ENCODE data around the gene MAP3K14. TPM values are rescaled to one million over a fixed set of nuclear protein-coding genes. Genes with fewer than 3 reads are reported as not detected.

Gene MAP3K14
- polyA plus RNA-seq, 1 experiment: 4.9 TPM

DNA sequence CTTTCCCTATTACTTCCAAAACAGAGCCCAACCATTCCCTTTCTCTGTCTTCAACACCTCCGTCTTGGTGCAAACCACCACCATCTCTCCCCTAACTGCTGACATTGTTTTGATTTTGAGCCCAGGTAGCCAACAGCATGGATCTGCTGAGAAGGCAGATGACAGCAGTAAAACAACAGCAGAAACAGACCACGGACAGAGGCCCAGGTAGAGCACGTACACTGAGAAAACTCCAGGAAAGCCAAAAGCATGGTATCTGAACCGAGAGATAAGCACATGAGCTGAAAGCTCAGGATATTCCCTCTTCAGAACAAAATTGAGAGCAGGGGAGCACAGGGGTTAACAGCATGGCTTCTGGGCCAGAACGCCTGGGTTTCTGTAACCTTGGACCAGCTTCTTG is 18.9 kb upstream of the MAP3K14 start:
- H3K4me3 ChIP-seq (ENCODE audit: low read depth, low read length): no peak overlapping the region
- H3K27me3 ChIP-seq (ENCODE audit: control insufficient read depth, insufficient read depth, low read length): no peaks in the 10 kb centered on the region
- H3K9me3 ChIP-seq (ENCODE audit: control insufficient read depth, insufficient read depth, low read length): no peaks in the 10 kb centered on the region; the same call in 1 of the 2 replicates
- TF ChIP-seq, protein P1, sequence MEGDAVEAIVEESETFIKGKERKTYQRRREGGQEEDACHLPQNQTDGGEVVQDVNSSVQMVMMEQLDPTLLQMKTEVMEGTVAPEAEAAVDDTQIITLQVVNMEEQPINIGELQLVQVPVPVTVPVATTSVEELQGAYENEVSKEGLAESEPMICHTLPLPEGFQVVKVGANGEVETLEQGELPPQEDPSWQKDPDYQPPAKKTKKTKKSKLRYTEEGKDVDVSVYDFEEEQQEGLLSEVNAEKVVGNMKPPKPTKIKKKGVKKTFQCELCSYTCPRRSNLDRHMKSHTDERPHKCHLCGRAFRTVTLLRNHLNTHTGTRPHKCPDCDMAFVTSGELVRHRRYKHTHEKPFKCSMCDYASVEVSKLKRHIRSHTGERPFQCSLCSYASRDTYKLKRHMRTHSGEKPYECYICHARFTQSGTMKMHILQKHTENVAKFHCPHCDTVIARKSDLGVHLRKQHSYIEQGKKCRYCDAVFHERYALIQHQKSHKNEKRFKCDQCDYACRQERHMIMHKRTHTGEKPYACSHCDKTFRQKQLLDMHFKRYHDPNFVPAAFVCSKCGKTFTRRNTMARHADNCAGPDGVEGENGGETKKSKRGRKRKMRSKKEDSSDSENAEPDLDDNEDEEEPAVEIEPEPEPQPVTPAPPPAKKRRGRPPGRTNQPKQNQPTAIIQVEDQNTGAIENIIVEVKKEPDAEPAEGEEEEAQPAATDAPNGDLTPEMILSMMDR (IDR thresholded peaks at IDR 0.05; ENCODE audit: low read depth, low read length): no peak
- H3K27ac ChIP-seq (ENCODE audit: low read depth, low read length): no peak overlapping the region
- ChIA-PET CTCF (interaction anchor here (0.7 to 1.0 kb wide), 2 partner anchors 18 to 49 kb away, joined by 3 to 5 read pairs; partner anchors contain the start of gene MAP3K14), POLR2A (interaction anchor here (0.6 kb wide), 1 partner anchor 23 kb away, joined by 3 read pairs; no protein-coding TSS in a partner anchor)
- DNase-seq (ENCODE audit: low read depth, low spot score): no peak

DNA sequence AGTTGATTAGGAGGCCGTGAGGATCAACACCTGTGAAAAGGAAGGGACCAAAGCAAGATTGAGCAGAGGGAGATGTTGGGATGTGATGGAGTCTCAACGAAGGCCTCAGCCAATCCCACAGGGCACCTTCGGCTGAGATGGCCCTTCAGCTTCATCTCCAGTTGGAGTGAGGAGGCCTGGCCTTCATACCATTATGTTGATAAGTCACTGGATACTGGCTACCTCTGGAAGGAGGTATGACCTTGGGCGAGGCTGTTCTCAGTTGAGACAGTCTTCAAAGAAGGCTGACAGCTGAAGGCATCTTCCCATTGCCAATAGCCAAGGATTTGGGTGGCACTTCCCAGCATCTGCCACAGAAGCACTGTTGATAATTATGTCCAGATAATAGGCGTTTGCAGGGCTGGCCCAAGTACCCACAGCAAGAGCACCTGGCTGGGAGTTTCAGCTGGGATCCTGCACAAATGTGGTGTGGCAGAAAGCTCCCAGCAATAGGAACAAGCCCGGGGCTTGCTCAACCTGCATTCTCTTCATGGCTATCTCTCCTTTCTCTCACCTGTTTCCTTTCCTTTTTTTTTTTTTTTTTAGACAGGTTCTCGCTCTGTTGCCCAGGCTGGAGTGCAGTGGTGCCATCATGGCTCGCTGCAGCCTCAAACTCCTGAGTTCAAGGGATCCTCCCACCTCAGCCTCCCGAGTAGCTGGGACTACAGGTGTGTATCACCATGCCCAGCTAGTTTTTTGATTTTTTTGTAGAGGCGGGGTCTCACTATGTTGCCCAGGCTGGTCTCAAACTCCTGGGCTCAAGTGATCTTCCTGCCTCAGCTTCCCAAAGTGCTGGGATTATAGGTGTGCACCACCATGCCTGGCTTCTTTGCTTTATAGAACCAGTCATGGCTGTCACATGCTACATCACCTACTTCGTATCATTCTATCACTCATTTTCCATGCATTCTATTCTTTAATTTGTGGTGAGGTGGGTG is 18.2 kb upstream of the MAP3K14 start:
- H3K4me3 ChIP-seq (ENCODE audit: low read depth, low read length): no peak overlapping the region
- no peak for DNase-seq (ENCODE audit: low read depth, low spot score)
- H3K9me3 ChIP-seq (ENCODE audit: control insufficient read depth, insufficient read depth, low read length): no peaks in the 10 kb centered on the region; the same call in 1 of the 2 replicates
- H3K27ac ChIP-seq (ENCODE audit: low read depth, low read length): no peak overlapping the region
- no peaks in the 10 kb centered on the region for H3K27me3 ChIP-seq (ENCODE audit: control insufficient read depth, insufficient read depth, low read length)
- TF ChIP-seq, protein P1 (IDR thresholded peaks at IDR 0.05; ENCODE audit: low read depth, low read length): no peak
- ChIA-PET POLR2A (interaction anchor here (0.6 kb wide), 1 partner anchor 23 kb away, joined by 3 read pairs; no protein-coding TSS in a partner anchor), CTCF (interaction anchor here (0.7 kb wide), 1 partner anchor 18 kb away, joined by 5 read pairs; the partner anchor contains the start of gene MAP3K14)

DNA sequence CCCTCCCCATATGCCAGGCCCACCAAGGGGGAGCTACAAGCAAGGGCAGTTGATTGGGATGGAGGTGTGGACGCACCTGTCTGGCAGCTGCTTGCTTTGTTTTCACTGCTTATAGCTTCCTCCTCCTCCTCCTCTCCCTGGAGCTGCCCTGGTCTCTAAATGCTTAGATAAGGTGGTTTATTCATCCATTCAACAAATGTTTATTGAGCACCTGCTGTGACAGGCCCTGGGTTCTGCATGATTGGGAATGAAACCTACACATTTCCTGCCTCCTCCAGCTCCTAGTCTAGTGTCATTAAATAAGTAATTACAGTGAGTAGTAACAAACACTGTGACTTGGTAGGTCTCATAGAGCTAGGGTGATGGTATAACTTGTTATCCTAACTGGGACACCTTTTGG is 17.4 kb upstream of the MAP3K14 start:
- TF ChIP-seq, protein P1 (IDR thresholded peaks at IDR 0.05; ENCODE audit: low read depth, low read length): no peak
- CTCF ChIA-PET: no interaction called here
- no peak overlapping the region for H3K4me3 ChIP-seq (ENCODE audit: low read depth, low read length)
- no peaks in the 10 kb centered on the region for H3K27me3 ChIP-seq (ENCODE audit: control insufficient read depth, insufficient read depth, low read length)
- POLR2A ChIA-PET: no interaction called here
- no peak for DNase-seq (ENCODE audit: low read depth, low spot score)
- H3K9me3 ChIP-seq (ENCODE audit: control insufficient read depth, insufficient read depth, low read length): no peaks in the 10 kb centered on the region; the same call in 1 of the 2 replicates
- H3K27ac ChIP-seq (ENCODE audit: low read depth, low read length): no peak overlapping the region

DNA sequence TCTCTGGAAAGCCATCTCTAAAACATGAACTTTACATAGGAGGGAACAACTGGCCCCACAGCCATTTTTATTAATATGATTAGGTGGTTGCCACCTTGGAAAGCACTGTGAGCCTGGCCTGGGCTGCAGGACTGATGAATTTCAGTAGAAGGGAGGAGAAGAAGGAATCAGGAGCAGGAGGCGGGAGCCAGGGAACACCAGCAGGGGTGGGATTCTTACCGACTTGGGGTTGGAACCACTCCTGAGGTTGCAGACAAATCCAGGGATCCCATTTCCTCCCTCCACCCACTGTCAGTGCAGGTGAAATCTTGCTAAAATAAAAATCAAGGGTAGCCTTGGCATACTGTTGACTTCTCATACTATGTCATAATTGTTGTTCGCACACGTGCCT is 16.9 kb upstream of the MAP3K14 start:
- CTCF ChIA-PET: no interaction called here
- Histone ChIP-seq H3K27ac (ENCODE audit: low read depth, low read length) (no peak overlapping the region), H3K9me3 (ENCODE audit: control insufficient read depth, insufficient read depth, low read length) (no peaks in the 10 kb centered on the region; the same call in 1 of the 2 replicates), H3K4me3 (ENCODE audit: low read depth, low read length) (no peak overlapping the region), H3K27me3 (ENCODE audit: control insufficient read depth, insufficient read depth, low read length) (no peaks in the 10 kb centered on the region)
- TF ChIP-seq, protein P1 (IDR thresholded peaks at IDR 0.05; ENCODE audit: low read depth, low read length): no peak
- POLR2A ChIA-PET: interaction anchor here (0.9 kb wide), 1 partner anchor 86 kb away, joined by 3 read pairs; no protein-coding TSS in a partner anchor
- DNase-seq (ENCODE audit: low read depth, low spot score): no peak

Measured in AG04450 (cell line).